GM12892 (cell line): Measurements from ENCODE around the gene RIPOR2.

ENCODE experiments used
- POLR2A ChIP-seq: IDR thresholded peaks from 2 replicates; pipeline ENCODE4 v1.6.1; 2011; ENCODE audit warnings: low read depth, low read length, control low read depth
- TAF1 ChIP-seq: IDR thresholded peaks from 2 replicates; pipeline ENCODE4 v1.6.1; 2011; ENCODE audit warnings: low read depth, mild to moderate bottlenecking, control low read depth, low read length, borderline replicate concordance

GRCh38 chr6:24833711-24834386 is 101.9 kb downstream of the RIPOR2 start:
- TF ChIP-seq POLR2A (no peak), TAF1 (no peak)
